Activated CD4-positive, alpha-beta T cell treated with anti-CD3 and anti-CD28 coated beads, Interleukin-2, amount 50 U/mL, for 4 hours (primary cell): ENCODE results near the gene PODN.

Experiments used
- DNase-seq, 2 experiments: peaks; one replicate each; pipeline ENCODE4 v3.0.0-alpha.2; 2020

PODN gene

DNA sequence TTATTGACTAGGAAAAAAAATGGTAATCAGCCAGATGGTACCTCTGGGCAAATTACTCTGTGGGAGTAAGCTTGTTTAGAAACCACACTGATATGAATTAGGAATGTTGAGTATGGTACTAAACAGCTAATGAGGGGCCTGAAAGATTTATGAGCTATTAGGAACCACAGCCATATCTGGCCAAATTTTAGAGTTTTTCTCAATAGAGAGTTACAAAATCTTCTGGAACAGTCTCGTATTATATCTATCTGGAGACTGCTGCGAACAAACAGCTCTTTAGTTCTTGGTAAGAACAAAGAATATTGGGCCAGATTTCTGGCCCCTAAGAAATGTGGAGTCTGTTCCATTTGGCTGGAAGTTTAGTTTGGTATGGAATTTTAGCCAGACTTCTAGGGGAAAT, 4.9 kb upstream of the PODN start:
- DNase-seq: no peak

GRCh38 chr1:53060579-53060978, 1.4 kb upstream of the PODN start:
- DNase-seq: no peak

GRCh38 chr1:53061123-53061858, 722 bp upstream of the PODN start:
- DNase-seq: no peak

DNA sequence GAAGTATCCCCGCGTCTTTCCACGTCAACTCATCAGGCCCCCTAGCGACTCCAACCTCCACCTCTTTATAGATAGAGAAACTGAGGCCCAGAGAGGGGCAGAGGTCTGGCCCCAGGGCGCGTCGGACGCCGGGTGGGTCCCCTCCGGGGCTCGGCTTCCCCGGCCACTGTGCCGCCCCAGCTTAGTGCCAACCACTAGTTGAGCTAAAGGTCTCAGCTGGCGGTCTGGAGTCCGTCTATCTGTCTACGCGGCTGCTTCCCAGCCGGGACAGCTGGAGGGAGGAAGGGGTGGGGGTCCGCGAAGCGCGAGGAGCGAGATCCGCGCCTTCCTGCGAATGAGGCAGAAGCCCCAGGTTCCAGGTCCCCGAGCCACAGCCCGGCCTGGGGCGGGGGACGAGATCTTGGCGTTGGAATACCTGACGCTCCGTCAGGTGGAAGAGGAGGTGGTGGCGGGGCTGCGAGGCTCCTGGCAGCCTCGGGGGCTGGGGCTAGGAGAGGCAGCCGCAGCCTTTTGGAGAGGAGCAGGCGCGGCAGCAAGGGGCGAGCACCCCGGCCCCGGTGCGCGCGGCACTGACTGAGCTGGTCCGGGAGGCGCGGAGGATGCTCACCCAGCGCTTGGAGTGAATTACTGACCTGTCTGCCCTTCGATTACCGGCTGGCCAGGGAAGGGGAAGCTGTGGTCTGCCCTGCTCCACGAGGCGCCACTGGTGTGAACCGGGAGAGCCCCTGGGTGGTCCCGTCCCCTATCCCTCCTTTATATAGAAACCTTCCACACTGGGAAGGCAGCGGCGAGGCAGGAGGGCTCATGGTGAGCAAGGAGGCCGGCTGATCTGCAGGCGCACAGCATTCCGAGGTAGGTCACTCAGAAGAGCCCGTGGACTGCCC, 937 bp downstream of the PODN start:
- DNase-seq: no peak

DNA sequence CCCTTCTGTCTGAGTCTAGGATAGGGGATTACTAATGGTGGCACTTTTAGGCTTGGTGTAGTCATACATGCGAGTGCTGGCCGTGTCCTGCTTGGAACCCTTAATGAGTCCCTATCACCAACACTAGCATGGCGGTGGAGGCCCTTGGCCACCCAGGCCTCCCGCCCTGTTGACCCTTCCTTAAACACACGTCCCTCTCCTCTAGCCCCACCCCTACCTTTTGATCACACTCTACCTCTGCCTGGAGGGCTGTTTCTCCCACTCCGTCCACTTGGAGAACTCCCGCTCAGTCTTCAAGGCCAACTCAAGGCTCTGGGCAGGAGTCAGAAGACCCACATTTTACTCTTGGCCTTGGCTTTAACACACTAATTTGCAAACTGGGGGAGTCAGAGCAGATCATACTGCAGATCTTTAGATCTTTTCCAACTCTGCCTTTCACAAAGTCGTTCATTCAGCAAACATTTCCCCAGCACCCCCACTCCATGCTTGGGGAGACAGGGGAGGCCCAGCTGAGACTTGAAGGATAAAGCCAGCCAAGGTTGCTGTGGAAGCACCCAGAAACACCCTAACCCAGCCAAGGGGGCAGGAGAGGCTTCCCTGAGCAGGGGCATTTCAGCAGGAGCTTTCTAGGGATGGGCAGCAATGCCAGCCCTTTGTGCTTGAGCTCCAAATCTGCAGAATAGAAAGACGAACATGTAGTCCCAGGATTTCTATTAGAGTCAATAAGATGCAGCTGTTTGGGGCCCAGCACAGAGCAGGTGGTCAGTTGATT, 1.9 kb downstream of the PODN start:
- DNase-seq: no peak

DNA sequence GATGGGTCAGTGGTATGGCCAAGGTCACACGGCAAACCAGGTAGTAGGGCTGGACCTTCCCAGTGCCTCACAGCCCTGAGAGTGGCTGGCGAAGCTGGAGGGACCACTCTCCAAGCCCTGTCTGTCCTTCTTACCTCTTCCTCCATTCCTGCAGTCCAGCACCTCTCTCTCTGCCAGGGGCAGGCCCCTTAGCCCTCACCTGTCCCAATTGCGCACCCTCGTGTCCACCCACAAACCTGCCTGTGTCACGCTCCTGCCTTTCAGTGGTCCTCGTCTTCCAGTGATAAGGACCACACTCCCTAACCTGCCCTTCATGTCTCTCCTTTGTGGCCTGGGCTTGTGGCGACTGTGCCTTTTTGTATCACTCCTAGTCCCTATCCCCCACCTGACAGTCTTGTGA, 3.4 kb downstream of the PODN start:
- DNase-seq: no peak

GRCh38 chr1:53066488-53066887, 4.5 kb downstream of the PODN start:
- DNase-seq: no peak

DNA sequence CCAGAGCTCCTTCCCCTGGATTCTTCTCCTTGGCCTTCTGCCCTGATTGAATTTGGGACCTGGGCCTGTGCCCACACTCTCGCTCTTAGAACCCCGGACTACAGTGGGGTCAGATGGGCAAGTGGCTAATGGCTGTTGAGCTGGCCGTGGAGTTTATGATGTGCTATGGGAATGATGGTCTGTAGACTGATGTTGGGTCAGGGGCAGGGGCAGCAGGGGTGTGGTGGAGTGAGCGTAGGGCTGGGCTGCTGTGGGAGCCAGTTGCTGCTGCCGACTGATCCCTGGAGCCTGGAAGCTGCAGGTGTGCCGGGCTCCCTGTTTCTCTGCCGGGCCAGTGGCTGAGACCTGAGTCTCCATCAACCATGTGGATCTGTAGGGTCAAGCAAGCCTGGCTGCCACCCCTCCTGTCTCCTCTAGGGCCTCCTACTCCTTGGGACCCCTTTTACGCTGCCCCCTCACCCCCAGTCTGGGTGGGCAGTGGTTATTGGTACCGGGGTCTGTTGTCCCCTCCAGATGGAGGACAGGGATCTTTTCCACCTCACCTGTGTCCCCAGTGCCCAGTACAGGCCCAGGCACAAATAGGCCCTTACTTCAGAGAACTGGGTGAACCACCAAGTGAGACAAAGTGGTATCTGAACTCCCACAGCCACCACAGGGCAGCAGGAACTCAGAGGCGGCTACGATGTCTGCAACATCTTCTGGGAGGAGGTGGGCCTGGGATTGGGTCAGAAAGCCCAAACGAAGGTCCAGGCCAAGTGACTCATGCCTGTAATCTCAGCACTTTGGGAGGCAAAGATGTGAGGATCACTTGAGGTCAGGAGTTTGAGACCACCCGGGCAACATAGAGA, 5.1 kb downstream of the PODN start:
- no peak for DNase-seq

DNA sequence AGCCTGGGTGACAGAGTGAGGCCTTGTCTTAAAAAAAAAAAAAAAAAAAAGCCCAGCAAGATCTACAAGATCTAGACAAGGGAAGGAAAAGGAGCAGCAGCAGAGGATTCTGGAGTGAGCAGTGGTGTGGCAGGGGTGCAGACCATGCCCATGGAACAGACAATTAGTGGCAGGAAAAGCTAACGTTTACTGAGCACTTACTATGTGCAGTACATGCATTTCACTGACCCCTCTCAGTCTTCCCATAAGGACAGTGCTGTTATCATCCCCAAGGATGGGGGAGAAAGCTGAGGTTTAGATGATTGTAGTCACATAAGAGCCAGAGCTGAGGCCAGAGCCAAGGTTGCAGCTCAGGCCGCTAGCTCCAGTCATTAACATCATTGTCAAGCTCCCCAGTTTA, 5.9 kb downstream of the PODN start:
- no peak for DNase-seq

GRCh38 chr1:53068314-53069099, 6.5 kb downstream of the PODN start:
- DNase-seq: no peak

DNA sequence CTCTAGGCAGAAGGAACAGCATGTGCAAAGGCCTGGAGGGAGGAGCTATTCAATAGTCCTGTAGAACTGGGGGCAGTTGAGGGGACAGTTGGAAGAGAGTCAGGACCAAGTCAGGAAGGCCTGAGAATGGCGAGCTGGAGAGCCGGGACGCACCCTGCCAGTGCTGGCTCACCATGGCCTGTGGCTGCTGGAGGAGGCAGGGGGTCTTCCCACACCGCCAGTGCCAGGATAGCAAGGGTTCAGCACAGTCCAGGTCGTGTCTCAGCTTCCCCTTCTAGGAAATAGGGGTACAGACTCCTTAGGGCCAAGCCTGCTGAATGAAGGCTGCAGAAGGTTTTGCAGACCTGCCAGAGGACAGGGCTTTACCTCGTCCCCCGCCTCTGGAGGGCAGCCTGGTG, 7.3 kb downstream of the PODN start:
- DNase-seq: no peak

DNA sequence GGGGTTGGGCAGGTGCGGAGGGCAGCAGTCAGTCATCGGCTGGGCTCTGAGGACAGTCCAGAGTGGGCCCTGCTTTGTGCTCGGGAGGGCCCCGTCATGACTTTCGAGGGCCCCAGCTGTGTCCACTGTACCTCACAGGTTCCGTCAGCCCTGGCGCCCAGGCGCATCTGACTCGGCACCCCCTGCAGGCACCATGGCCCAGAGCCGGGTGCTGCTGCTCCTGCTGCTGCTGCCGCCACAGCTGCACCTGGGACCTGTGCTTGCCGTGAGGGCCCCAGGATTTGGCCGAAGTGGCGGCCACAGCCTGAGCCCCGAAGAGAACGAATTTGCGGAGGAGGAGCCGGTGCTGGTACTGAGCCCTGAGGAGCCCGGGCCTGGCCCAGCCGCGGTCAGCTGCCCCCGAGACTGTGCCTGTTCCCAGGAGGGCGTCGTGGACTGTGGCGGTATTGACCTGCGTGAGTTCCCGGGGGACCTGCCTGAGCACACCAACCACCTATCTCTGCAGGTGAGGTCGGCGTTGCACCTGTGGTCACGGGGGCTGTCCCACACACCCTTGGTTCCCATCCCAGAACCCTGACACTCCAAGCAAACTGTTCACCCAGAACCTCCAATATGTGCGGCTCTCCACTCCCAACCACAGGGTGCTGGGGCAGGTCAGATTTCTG, 7.8 kb downstream of the PODN start:
- DNase-seq: no peak

GRCh38 chr1:53070621-53071020, 8.6 kb downstream of the PODN start:
- no peak for DNase-seq

DNA sequence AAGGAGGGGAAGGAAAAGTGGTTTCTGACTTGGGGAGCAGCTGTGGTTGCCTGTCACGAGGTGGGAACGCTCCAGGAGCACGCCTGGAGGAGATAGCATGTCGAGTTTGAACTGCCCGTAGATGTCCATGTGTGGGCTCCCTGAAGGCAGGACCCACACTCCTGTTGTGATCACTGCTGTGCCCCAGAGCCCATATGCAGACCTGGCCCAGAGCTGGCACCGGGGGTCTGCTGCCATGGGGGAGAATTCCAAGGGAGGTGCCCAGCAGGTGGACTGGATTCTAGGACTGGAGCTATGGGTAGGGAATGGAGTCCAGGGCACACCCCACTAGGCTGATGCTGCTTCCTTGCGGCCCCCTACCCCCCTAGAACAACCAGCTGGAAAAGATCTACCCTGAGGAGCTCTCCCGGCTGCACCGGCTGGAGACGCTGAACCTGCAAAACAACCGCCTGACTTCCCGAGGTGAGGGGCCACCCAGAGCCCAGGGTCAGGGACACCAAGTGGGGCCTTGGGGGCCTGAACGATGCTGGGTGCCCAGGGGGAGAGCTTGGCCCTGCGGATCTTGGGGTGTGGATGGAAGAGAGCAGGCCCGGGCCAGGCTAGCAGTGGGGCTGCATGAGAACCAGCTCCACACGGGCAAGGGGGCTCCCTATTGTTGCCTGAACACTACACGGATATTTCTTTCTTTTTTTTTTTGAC, 9.3 kb downstream of the PODN start:
- no peak for DNase-seq

GRCh38 chr1:53071915-53072314, 9.9 kb downstream of the PODN start:
- no peak for DNase-seq

DNA sequence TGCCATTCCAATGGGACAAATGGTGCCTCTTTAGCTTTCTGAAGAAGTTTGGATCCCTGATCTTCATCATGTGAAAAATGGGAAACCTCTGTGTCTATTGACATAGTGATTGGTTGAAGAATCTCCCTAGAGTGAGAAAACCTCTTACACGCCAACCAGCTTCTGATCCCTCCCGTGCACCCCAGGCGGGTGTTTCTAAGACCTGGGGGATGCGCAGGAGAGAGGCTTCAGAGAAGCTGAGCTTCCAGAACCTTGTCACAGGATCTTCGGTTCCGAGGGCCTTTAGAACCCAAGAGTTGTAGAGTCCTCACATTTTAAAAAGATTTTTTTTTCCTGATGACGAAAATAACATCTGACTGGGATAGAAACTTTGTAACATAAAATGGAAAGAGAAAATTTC, 11.3 kb downstream of the PODN start:
- no peak for DNase-seq

DNA sequence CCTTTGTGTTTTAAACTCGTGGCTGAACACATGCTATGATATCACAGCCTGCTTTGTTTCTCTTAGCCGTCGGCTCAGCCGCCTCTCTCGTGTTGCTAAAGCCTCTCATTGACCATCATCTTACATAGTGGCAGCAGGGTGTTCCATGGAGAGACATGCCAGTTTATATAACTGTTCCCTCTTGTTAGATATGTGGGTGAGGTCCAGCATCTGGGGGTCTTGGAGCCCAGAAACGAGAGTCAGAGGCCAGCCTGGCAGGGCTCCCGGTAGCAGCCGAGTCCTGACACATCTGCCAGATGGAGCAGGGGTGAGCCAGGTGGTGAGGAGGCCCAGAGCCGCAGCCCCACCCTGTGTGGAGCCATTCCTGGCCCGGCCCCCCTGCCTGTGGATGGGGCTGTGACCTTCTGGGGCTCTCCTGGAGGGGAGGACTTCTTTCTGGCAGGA, 11.9 kb downstream of the PODN start:
- DNase-seq: no peak

GRCh38 chr1:53074313-53075154, 12.5 kb downstream of the PODN start:
- DNase-seq: no peak

GRCh38 chr1:53075206-53075605, 13.2 kb downstream of the PODN start:
- DNase-seq: no peak

GRCh38 chr1:53075761-53076163, 13.7 kb downstream of the PODN start:
- DNase-seq: no peak
